Measurements from ENCODE around the gene RAB18. TPM values are rescaled to one million over a fixed set of nuclear protein-coding genes. Genes with fewer than 3 reads are reported as not detected.

The RAB18 gene
- total and polyA plus RNA-seq, 7 donors = 36.2 to 125 (median 87.0) TPM

- Histone ChIP-seq H3K4me1 (no peaks in the 10 kb centered on the region), H3K27ac (no peak overlapping the region), H3K36me3 (ENCODE audit: insufficient read depth in 1 of 2, low read depth in 1 of 2) (no peaks in the 10 kb centered on the region), H3K9me3 (no peaks in the 10 kb centered on the region), H3K4me3 (no peak overlapping the region), H3K27me3 (ENCODE audit: insufficient read depth in 3 of 3, low read length in 2 of 3) (peaks cover 0 to 3% (median 2%) of the 10 kb centered on the region in 3 donors)
- TF ChIP-seq, protein P1, sequence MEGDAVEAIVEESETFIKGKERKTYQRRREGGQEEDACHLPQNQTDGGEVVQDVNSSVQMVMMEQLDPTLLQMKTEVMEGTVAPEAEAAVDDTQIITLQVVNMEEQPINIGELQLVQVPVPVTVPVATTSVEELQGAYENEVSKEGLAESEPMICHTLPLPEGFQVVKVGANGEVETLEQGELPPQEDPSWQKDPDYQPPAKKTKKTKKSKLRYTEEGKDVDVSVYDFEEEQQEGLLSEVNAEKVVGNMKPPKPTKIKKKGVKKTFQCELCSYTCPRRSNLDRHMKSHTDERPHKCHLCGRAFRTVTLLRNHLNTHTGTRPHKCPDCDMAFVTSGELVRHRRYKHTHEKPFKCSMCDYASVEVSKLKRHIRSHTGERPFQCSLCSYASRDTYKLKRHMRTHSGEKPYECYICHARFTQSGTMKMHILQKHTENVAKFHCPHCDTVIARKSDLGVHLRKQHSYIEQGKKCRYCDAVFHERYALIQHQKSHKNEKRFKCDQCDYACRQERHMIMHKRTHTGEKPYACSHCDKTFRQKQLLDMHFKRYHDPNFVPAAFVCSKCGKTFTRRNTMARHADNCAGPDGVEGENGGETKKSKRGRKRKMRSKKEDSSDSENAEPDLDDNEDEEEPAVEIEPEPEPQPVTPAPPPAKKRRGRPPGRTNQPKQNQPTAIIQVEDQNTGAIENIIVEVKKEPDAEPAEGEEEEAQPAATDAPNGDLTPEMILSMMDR (IDR thresholded peaks at IDR 0.05) = no peak
- no peak for DNase-seq
- intact Hi-C loops (cut with DNase I) = no loop called here
- WGBS, 3 donors = 71 to 80% (median 76%) methylated on average over 4 of the region's 4 CpGs
- ATAC-seq = no peak
Measured at GRCh38 chr10:27474741-27475140, 29.4 kb upstream of the RAB18 start.

GRCh38 chr10:27479016-27479415 lies 25.1 kb upstream of the RAB18 start:
- intact Hi-C loops (cut with DNase I) = no loop called here
- Histone ChIP-seq H3K4me3 (no peak overlapping the region), H3K27ac (no peak overlapping the region), H3K9me3 (no peaks in the 10 kb centered on the region), H3K36me3 (ENCODE audit: insufficient read depth in 1 of 2, low read depth in 1 of 2) (no peaks in the 10 kb centered on the region), H3K4me1 (no peaks in the 10 kb centered on the region), H3K27me3 (ENCODE audit: insufficient read depth in 3 of 3, low read length in 2 of 3) (peaks cover 0 to 2% (median 0%) of the 10 kb centered on the region in 3 donors)
- ATAC-seq = no peak
- DNase-seq = no peak
- TF ChIP-seq, protein P1 (IDR thresholded peaks at IDR 0.05) = no peak
- WGBS, 3 donors = 67 to 87% (median 87%) methylated on average over 2 of the region's 2 CpGs

DNA sequence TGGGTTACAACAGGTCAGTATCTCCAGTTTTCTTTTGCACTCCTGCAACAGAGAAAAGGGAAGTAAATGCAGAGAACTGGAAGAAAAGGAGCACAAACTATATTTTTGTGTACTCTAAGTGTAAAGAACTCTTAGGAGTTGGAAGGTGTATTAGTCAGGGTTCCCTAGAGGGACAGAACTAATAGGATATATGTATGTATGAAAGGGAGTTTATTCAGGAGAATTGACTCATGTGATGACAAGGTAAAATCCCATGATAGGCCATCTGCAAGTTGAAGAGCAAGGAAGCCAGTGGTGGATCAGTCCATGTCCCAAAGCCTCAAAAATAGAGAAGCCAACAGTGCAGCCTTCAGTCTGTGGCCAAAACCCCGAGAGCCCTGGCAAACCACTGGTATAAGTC lies 22.6 kb upstream of the RAB18 start:
- H3K4me1 ChIP-seq = no peaks in the 10 kb centered on the region
- intact Hi-C loops (cut with DNase I) = no loop called here
- no peak overlapping the region for H3K4me3 ChIP-seq
- peaks cover 0 to 10% (median 2%) of the 10 kb centered on the region in 3 donors for H3K27me3 ChIP-seq (ENCODE audit: insufficient read depth in 3 of 3, low read length in 2 of 3)
- 64 to 77% (median 73%) methylated on average over 1 of the region's 1 CpG for WGBS, 3 donors
- H3K27ac ChIP-seq = no peak overlapping the region
- TF ChIP-seq, protein P1 (IDR thresholded peaks at IDR 0.05) = no peak
- no peaks in the 10 kb centered on the region for H3K9me3 ChIP-seq
- DNase-seq = no peak
- no peak for ATAC-seq
- H3K36me3 ChIP-seq (ENCODE audit: insufficient read depth in 1 of 2, low read depth in 1 of 2) = no peaks in the 10 kb centered on the region

DNA sequence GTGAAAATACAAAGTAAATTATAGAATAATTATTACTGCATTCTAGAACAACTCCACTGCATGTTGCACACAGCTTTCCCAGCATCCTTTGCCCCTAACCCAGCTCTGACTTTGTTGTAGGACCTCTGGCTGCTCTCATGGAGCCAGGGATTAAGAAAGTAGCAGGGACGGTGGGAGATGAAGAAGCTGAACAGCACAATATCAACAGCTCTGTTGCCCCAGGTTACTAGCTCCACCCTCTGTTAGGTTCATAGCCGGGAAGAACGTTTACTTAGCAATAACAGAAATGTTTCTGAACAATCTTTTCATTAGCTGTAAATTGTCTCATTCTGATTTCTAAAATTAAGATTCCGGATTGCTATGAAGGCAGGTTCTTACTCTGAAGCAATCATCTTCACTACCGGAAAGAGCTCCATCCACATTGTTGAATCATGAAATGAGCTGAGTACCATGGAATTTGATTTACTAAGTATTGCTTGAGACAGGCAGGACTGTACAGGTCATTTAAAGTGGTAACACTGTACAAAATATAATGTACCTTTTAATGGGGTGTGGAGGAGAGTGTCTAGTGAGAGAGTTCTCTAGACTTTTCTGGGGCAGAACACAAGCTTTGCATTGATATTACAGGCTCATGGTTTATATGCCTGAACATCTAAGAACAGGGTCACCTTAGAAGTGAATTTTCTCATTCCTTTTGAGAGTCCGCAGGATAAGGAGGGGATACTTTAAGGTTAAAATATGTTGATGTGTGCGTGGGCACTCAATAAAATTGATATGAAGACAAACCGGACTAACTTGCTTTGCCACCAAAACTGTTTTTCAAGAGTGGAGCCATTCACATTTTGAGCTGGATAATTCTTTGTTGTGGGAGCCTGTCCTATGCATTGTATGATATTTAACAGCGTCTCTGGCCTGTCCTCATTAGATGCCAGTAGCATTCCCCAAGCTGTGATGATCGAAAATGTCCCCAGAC lies 20.8 kb upstream of the RAB18 start:
- H3K9me3 ChIP-seq = no peaks in the 10 kb centered on the region
- no peaks in the 10 kb centered on the region for H3K36me3 ChIP-seq (ENCODE audit: insufficient read depth in 1 of 2, low read depth in 1 of 2)
- intact Hi-C loops (cut with DNase I) = no loop called here
- H3K4me3 ChIP-seq = no peak overlapping the region
- ATAC-seq (no peak), DNase-seq (no peak)
- no peaks in the 10 kb centered on the region for H3K4me1 ChIP-seq
- WGBS, 3 donors = 46 to 54% (median 51%) methylated on average over 10 of the region's 10 CpGs
- TF ChIP-seq, protein P1 (IDR thresholded peaks at IDR 0.05) = no peak
- H3K27ac ChIP-seq = no peak overlapping the region
- peaks cover 0 to 19% (median 2%) of the 10 kb centered on the region in 3 donors for H3K27me3 ChIP-seq (ENCODE audit: insufficient read depth in 3 of 3, low read length in 2 of 3)

Measured in psoas muscle (tissue), 8 donors.